HepG2 (cell line): ENCODE data around the gene GLIS1.

Source experiments
- CTCF ChIP-seq: sonication (generic); formaldehyde crosslinking; IDR thresholded peaks from 2 replicates; pipeline ENCODE4 v1.5.0; 2020; ENCODE audit warnings: mild to moderate bottlenecking, missing genetic modification reagents, moderate library complexity
- FOXA1 ChIP-seq, 2 experiments: fragments of 450-650 bp in 1 of 2; sonication (generic) in 1 of 2; formaldehyde crosslinking in 1 of 2; IDR thresholded peaks; 2 replicates each; pipeline versions ENCODE4 v1.4.0 to v1.6.1; 2016 to 2020; ENCODE audit warnings: missing genetic modification reagents in 1 of 2
- KLF12 ChIP-seq: sonication (generic); formaldehyde crosslinking; IDR thresholded peaks from 2 replicates; pipeline ENCODE4 v1.4.0; 2020; ENCODE audit warnings: missing genetic modification reagents, borderline replicate concordance
- MYNN ChIP-seq: sonication (generic); formaldehyde crosslinking; IDR thresholded peaks from 2 replicates; pipeline ENCODE4 v1.4.0; 2020; ENCODE audit warnings: mild to moderate bottlenecking, low read depth, missing genetic modification reagents
- ZNF121 ChIP-seq: sonication (generic); formaldehyde crosslinking; IDR thresholded peaks from 2 replicates; pipeline ENCODE4 v1.5.0; 2020; ENCODE audit warnings: mild to moderate bottlenecking, missing genetic modification reagents
- ZNF136 ChIP-seq: sonication (generic); formaldehyde crosslinking; IDR thresholded peaks from 2 replicates; pipeline ENCODE4 v1.8.1; 2022; ENCODE audit warnings: low read depth, mild to moderate bottlenecking, moderate library complexity, missing genetic modification reagents
- ZNF232 ChIP-seq: sonication (generic); formaldehyde crosslinking; IDR thresholded peaks from 2 replicates; pipeline ENCODE4 v1.4.0; 2020; ENCODE audit warnings: missing genetic modification reagents, borderline replicate concordance
- ZNF512 ChIP-seq: sonication (generic); formaldehyde crosslinking; IDR thresholded peaks from 2 replicates; pipeline ENCODE4 v1.4.0; 2020; ENCODE audit warnings: mild to moderate bottlenecking, missing genetic modification reagents
- ZNF557 ChIP-seq: sonication (generic); formaldehyde crosslinking; IDR thresholded peaks from 2 replicates; pipeline ENCODE4 v1.4.0; 2020; ENCODE audit warnings: missing genetic modification reagents
- ZZZ3 ChIP-seq: sonication (generic); formaldehyde crosslinking; IDR thresholded peaks from 2 replicates; pipeline ENCODE4 v1.4.0; 2020; ENCODE audit warnings: missing genetic modification reagents, mild to moderate bottlenecking, borderline replicate concordance

GRCh38 chr1:53642607-53643006 is 96.4 kb downstream of the GLIS1 start:
- no peak for TF ChIP-seq KLF12 (CRISPR knock-in tag)
- no peak for TF ChIP-seq ZNF512 (CRISPR knock-in tag)
- no peak for TF ChIP-seq ZNF232 (CRISPR knock-in tag)
- TF ChIP-seq ZNF121 (CRISPR knock-in tag) = no peak
- TF ChIP-seq MYNN (CRISPR knock-in tag) = no peak
- TF ChIP-seq ZNF557 (CRISPR knock-in tag) = no peak
- TF ChIP-seq CTCF (CRISPR knock-in tag) = no peak
- TF ChIP-seq ZZZ3 (CRISPR knock-in tag) = no peak
- TF ChIP-seq ZNF136 (CRISPR knock-in tag) = no peak
- TF ChIP-seq FOXA1 (IDR thresholded peaks at IDR 0.05) = no peak
- TF ChIP-seq FOXA1 (CRISPR knock-in tag; IDR thresholded peaks at IDR 0.05) = no peak
